ENCODE measurements around the gene COX7A2.

GRCh38 chr6:75246386-75246785 lies 2.8 kb upstream of the COX7A2 start:
- TF ChIP-seq CTCF (conservative IDR thresholded peaks at IDR 0.05; ENCODE audit: low read depth, low read length) (no peak), CEBPB (IDR thresholded peaks at IDR 0.05; ENCODE audit: low read depth, low read length) (no peak), CHD1 (IDR thresholded peaks at IDR 0.05; ENCODE audit: low read depth, low read length) (no peak), FOS (IDR thresholded peaks at IDR 0.05; ENCODE audit: low read depth, low read length) (no peak), POLR2A (IDR thresholded peaks at IDR 0.05; ENCODE audit: low read depth, low read length) (no peak), MXI1 (IDR thresholded peaks at IDR 0.05; ENCODE audit: borderline replicate concordance, low read depth, low read length) (no peak), MAFK (IDR thresholded peaks at IDR 0.05; ENCODE audit: low read depth, low read length) (no peak)
